OCI-LY1 (cell line): Measurements from ENCODE around the gene B4GALT5.
"Not testable (repeated sequence)": the region's sequence is repeated elsewhere in the genome, so short reads cannot be mapped to it uniquely, and the experiment has no call there.

ENCODE experiments used
- H2AFZ ChIP-seq: fragments of 200-600 bp; sonication (generic), shearing (Covaris generic); 2 replicates; pipeline ENCODE4 v1.6.0; 2014; ENCODE audit warnings: antibody characterized with exemption, mild to moderate bottlenecking, low read length
- H3F3A ChIP-seq: fragments of 200-600 bp; sonication (generic), shearing (Covaris generic); 2 replicates; pipeline ENCODE4 v1.6.0; 2014; ENCODE audit warnings: mild to moderate bottlenecking, antibody characterized with exemption, low read length, moderate library complexity; ENCODE audit not compliant: insufficient read depth
- H3K27ac ChIP-seq: fragments of 200-600 bp; sonication (generic); 2 replicates; pipeline ENCODE4 v1.5.1; 2014; ENCODE audit warnings: low read length, mixed run types, mild to moderate bottlenecking, low read depth; ENCODE audit not compliant: poor library complexity, severe bottlenecking
- H3K27me3 ChIP-seq: fragments of 200-600 bp; sonication (generic); 2 replicates; pipeline ENCODE4 v1.6.0; 2014; ENCODE audit warnings: antibody characterized with exemption, mild to moderate bottlenecking, low read length, moderate library complexity; ENCODE audit not compliant: insufficient read depth
- H3K36me3 ChIP-seq: fragments of 200-600 bp; sonication (generic); 2 replicates; pipeline ENCODE4 v1.6.1; 2014; ENCODE audit warnings: mild to moderate bottlenecking, antibody characterized with exemption, low read length, moderate library complexity, mixed read lengths; ENCODE audit not compliant: insufficient read depth
- H3K4me1 ChIP-seq: fragments of 200-600 bp; sonication (generic); 2 replicates; pipeline ENCODE4 v1.5.1; 2014; ENCODE audit warnings: mild to moderate bottlenecking, low read length, moderate library complexity; ENCODE audit not compliant: insufficient read depth, severe bottlenecking
- H3K4me2 ChIP-seq: fragments of 200-600 bp; sonication (generic), shearing (Covaris generic); 2 replicates; pipeline ENCODE4 v1.6.1; 2014; ENCODE audit warnings: low read length
- H3K4me3 ChIP-seq: fragments of 200-600 bp; sonication (generic); 2 replicates; pipeline ENCODE4 v1.5.1; 2014; ENCODE audit warnings: low read length, low read depth, mild to moderate bottlenecking, mixed read lengths; ENCODE audit not compliant: poor library complexity, severe bottlenecking
- H3K79me2 ChIP-seq: fragments of 200-600 bp; shearing (Covaris generic); 2 replicates; pipeline ENCODE4 v1.6.1; 2016; ENCODE audit warnings: mixed run types, low read length, mixed read lengths; ENCODE audit not compliant: insufficient read depth
- H3K9ac ChIP-seq: fragments of 200-600 bp; sonication (generic), shearing (Covaris generic); 2 replicates; pipeline ENCODE4 v1.6.1; 2014; ENCODE audit warnings: mild to moderate bottlenecking, low read length, mixed read lengths
- H3K9me2 ChIP-seq: fragments of 200-600 bp; sonication (generic), shearing (Covaris generic); 2 replicates; pipeline ENCODE4 v1.6.1; 2014; ENCODE audit warnings: low read depth, mild to moderate bottlenecking, low read length, mixed read lengths
- H3K9me3 ChIP-seq: fragments of 200-600 bp; shearing (Covaris generic); 2 replicates; pipeline ENCODE4 v1.6.1; 2014; ENCODE audit warnings: low read length, mixed read lengths
- H4K20me1 ChIP-seq: fragments of 200-600 bp; sonication (generic), shearing (Covaris generic); 2 replicates; pipeline ENCODE4 v1.6.0; 2016; ENCODE audit warnings: mild to moderate bottlenecking, low read length; ENCODE audit not compliant: insufficient read depth
- EZH2 ChIP-seq: fragments of 200-600 bp; sonication (generic), shearing (Covaris generic); IDR thresholded peaks from 2 replicates; pipeline ENCODE4 v1.8.0; 2017; ENCODE audit warnings: borderline replicate concordance, mixed run types, mild to moderate bottlenecking, antibody characterized with exemption, low read length, moderate library complexity, mixed read lengths
- TF ChIP-seq, protein P1 (sequence below): fragments of 200-600 bp; sonication (generic), shearing (Covaris generic); IDR thresholded peaks from 2 replicates; pipeline ENCODE4 v1.5.1; 2017; ENCODE audit warnings: mild to moderate bottlenecking, antibody characterized with exemption, low read length, moderate library complexity, mixed read lengths

The B4GALT5 gene

DNA sequence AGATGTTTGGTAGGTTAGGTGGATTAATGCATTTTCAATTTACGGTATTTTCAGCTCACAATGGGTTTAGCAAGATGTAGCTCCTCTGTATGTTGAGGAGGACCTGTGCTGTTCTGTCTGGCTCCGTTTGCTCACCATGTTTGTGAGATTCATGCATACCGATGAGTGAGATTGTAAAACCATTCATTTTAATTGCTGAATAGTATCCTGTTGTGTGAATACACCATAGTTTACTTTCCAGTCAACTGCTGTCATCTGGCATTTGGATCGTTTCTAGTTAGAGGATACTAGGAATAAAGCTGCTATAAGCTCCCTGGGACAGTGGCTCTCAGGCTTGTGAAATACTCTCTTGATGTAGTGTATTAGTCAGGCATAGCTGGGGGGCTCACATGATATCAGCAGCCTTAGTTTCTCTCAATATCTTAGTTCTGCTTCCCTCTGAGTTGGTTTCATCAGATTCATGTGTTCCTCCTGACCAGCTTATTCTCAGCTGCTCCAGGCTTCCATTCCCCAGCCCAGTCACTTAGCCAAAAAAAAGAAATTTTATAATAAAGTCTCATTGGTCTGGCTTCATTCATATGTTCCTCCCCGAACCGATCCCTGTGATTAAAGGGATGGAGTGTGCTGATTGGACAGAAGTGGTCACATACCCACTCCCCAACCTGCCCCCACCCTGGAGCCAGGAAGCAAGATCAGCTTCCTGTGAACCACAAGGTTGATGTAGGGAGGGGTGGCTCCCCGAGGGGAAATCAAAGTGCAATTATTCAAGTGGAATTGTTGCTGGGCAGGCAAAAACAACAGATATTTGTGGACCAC is 10.9 kb upstream of the B4GALT5 start:
- H3K27ac ChIP-seq: no peak overlapping the region
- no peaks in the 10 kb centered on the region for H3K9me2 ChIP-seq
- H3K9me3 ChIP-seq: no peaks in the 10 kb centered on the region
- no peaks in the 10 kb centered on the region for H3K36me3 ChIP-seq
- H3F3A ChIP-seq: no peaks in the 10 kb centered on the region
- TF ChIP-seq, protein P1, sequence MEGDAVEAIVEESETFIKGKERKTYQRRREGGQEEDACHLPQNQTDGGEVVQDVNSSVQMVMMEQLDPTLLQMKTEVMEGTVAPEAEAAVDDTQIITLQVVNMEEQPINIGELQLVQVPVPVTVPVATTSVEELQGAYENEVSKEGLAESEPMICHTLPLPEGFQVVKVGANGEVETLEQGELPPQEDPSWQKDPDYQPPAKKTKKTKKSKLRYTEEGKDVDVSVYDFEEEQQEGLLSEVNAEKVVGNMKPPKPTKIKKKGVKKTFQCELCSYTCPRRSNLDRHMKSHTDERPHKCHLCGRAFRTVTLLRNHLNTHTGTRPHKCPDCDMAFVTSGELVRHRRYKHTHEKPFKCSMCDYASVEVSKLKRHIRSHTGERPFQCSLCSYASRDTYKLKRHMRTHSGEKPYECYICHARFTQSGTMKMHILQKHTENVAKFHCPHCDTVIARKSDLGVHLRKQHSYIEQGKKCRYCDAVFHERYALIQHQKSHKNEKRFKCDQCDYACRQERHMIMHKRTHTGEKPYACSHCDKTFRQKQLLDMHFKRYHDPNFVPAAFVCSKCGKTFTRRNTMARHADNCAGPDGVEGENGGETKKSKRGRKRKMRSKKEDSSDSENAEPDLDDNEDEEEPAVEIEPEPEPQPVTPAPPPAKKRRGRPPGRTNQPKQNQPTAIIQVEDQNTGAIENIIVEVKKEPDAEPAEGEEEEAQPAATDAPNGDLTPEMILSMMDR: no peak
- no peak for TF ChIP-seq EZH2
- no peaks in the 10 kb centered on the region for H4K20me1 ChIP-seq
- H3K9ac ChIP-seq: no peak overlapping the region
- no peaks in the 10 kb centered on the region for H3K27me3 ChIP-seq
- H3K79me2 ChIP-seq: no peaks in the 10 kb centered on the region
- H3K4me2 ChIP-seq: no peak overlapping the region
- no peak overlapping the region for H3K4me3 ChIP-seq
- no peak overlapping the region for H2AFZ ChIP-seq
- H3K4me1 ChIP-seq: no peaks in the 10 kb centered on the region

GRCh38 chr20:49723758-49724157 is 10.1 kb upstream of the B4GALT5 start:
- not testable (repeated sequence) for H3K9me2 ChIP-seq, H4K20me1 ChIP-seq, H3F3A ChIP-seq, H3K36me3 ChIP-seq, H3K9ac ChIP-seq, H3K9me3 ChIP-seq, H3K27ac ChIP-seq, H3K4me3 ChIP-seq, H3K4me1 ChIP-seq, H3K79me2 ChIP-seq, H3K27me3 ChIP-seq, H3K4me2 ChIP-seq, H2AFZ ChIP-seq

- H3F3A ChIP-seq, H3K27ac ChIP-seq, H3K4me1 ChIP-seq, H3K9ac ChIP-seq, H3K9me3 ChIP-seq, H3K27me3 ChIP-seq, H3K79me2 ChIP-seq, H3K4me2 ChIP-seq, H3K9me2 ChIP-seq, H3K36me3 ChIP-seq, H3K4me3 ChIP-seq, H4K20me1 ChIP-seq, H2AFZ ChIP-seq: not testable (repeated sequence)
Observed at GRCh38 chr20:49721326-49721725, 7.6 kb upstream of the B4GALT5 start.

GRCh38 chr20:49715466-49715865 is 1.8 kb upstream of the B4GALT5 start:
- H3K9ac ChIP-seq: no peak overlapping the region
- H3K36me3 ChIP-seq: no peaks in the 10 kb centered on the region
- TF ChIP-seq EZH2: no peak
- TF ChIP-seq, protein P1: no peak
- H3K9me3 ChIP-seq: no peaks in the 10 kb centered on the region
- peaks cover 29% of the 10 kb centered on the region for H3K79me2 ChIP-seq
- no peak overlapping the region for H3K27ac ChIP-seq
- no peak overlapping the region for H2AFZ ChIP-seq
- H3K27me3 ChIP-seq: no peaks in the 10 kb centered on the region
- H4K20me1 ChIP-seq: no peaks in the 10 kb centered on the region
- H3K9me2 ChIP-seq: no peaks in the 10 kb centered on the region
- H3K4me3 ChIP-seq: no peak overlapping the region
- H3F3A ChIP-seq: no peaks in the 10 kb centered on the region; the same call in 1 of the 2 replicates
- peaks cover 28% of the 10 kb centered on the region for H3K4me1 ChIP-seq
- H3K4me2 ChIP-seq: no peak overlapping the region
